Mucosa of stomach (tissue), 1 donor: Measurements from ENCODE around the gene ATG7.
"Not testable (repeated sequence)": the region's sequence is repeated elsewhere in the genome, so short reads cannot be mapped to it uniquely, and the experiment has no call there.

Source experiments
- H3K27me3 ChIP-seq: one replicate; pipeline ENCODE4 v1.7.0; 2013; ENCODE audit warnings: mild to moderate bottlenecking, low read length; ENCODE audit not compliant: control insufficient read depth, insufficient read depth
- H3K36me3 ChIP-seq: one replicate; pipeline ENCODE4 v1.7.0; 2013; ENCODE audit warnings: low read length; ENCODE audit not compliant: control insufficient read depth, insufficient read depth
- H3K4me1 ChIP-seq: one replicate; pipeline ENCODE4 v1.7.0; 2013; ENCODE audit warnings: mild to moderate bottlenecking, low read length; ENCODE audit not compliant: control insufficient read depth, insufficient read depth
- H3K4me3 ChIP-seq: one replicate; pipeline ENCODE4 v1.7.0; 2013; ENCODE audit warnings: low read length
- H3K9ac ChIP-seq: one replicate; pipeline ENCODE4 v1.7.0; 2013; ENCODE audit warnings: mild to moderate bottlenecking, low read length, moderate library complexity
- H3K9me3 ChIP-seq: one replicate; pipeline ENCODE4 v1.7.0; 2013; ENCODE audit warnings: mild to moderate bottlenecking, low read length, moderate library complexity; ENCODE audit not compliant: control insufficient read depth
- donor health status: Pancreatic carcinoma.

Gene ATG7

DNA sequence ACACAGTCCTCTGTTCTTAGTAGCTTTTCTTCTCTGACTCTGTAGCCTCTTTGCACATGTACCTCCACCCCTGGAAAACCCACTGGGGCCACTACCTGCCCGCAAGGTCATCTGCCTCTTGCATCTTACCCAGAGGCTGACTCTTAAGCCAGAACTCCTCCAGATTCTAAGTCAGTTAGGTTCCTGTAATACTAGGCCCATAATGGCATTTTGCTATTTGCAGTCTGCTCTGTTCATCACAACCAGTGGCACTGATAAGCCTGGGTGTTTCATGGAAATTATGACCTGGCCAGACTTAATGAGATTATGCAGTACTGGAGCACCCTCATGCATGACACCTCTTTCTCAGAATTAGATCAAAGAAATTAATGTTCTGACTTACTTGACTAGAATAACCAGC, 31.7 kb upstream of the ATG7 start:
- no peak overlapping the region for H3K4me3 ChIP-seq
- H3K4me1 ChIP-seq, result no peaks in the 10 kb centered on the region
- no peaks in the 10 kb centered on the region for H3K36me3 ChIP-seq
- no peaks in the 10 kb centered on the region for H3K27me3 ChIP-seq
- H3K9me3 ChIP-seq, result no peaks in the 10 kb centered on the region
- H3K9ac ChIP-seq, result no peak overlapping the region

DNA sequence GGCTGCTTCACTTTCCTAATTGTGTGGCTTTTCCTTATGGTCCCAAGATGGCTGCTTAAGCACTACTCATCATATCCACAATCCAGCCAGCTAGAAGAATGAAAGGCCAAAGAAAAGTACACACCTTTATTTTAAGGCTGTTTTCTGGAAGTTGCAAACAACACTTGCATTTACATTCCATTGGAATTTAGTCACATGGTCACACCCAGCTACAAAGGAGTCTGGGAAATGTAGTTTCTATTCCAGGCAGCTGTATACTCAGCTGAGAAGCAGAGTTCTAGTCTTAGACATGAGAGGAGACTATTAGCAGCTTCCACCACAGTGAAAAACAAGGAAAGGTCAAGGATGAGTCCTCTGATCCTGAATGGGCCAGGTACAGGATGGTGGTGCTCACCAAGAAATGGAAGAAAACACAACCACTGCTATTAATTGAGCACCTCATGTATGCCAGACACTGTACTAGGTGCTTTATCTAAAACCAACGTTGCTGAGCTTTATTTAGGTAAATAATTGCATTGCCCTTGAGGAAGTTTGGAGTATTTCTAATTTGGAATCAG, 28.0 kb upstream of the ATG7 start:
- Histone ChIP-seq H3K4me1 (peaks cover 9% of the 10 kb centered on the region), H3K4me3 (no peak overlapping the region), H3K9me3 (no peaks in the 10 kb centered on the region), H3K36me3 (no peaks in the 10 kb centered on the region), H3K27me3 (no peaks in the 10 kb centered on the region), H3K9ac (no peak overlapping the region)

DNA sequence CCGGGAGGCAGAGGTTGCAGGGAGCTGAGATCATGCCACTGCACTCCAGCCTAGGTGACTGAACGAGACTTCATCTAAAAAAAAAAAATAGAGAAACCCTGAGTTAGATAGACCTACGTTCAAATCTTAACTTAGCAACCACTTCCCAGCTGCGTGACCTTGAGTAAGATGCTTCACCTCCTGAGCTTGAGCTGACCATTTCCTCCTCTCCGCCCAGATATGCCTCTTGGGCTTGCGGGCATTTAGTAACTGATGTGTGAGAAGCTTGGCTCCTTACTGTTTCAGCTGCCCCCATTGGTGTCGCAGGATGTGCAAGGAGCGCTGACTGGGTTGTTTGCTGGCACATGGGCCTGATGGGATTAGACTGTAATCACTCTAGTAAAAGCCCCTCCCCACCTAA, 26.9 kb upstream of the ATG7 start:
- Histone ChIP-seq H3K9me3 (no peaks in the 10 kb centered on the region), H3K4me3 (no peak overlapping the region), H3K36me3 (no peaks in the 10 kb centered on the region), H3K4me1 (peaks cover 9% of the 10 kb centered on the region), H3K9ac (no peak overlapping the region), H3K27me3 (no peaks in the 10 kb centered on the region)

DNA sequence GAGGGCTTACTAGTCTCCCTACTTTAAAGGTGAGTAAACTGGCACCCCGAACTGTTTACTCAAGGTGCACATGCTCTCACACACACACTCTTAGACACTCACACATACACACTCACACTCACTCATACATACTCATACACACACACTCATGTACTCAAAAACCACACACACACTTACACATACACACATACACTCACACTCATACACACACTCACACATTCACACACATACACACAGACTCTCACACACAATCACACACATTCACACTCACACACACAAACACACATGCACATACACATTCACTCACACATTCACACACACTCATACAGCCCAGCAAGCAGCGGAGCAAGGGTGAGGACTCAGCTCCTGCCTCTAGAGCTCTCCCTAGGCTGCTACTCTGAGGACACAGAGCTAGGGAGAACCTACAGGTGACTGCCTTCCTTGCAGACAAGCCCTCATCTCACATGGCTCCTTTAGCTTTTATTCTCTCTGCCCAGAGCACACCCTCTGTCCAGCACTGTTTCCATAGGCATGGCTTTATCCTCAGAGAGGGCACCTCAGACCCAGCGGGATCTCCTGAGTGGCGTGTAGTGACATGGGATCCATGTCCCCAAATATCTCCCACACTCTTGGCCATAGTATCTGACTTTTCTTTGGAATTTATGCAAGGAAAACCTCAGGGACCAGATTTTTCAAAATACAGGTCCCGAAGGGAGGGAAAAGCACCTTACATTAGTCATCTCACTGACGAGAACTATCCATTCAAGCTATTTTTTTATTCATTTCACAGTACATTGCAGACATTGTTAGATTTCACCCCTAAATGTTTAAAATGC, 26.2 kb upstream of the ATG7 start:
- no peak overlapping the region for H3K9ac ChIP-seq
- no peaks in the 10 kb centered on the region for H3K36me3 ChIP-seq
- no peak overlapping the region for H3K4me3 ChIP-seq
- H3K4me1 ChIP-seq, result peaks cover 9% of the 10 kb centered on the region
- H3K27me3 ChIP-seq, result no peaks in the 10 kb centered on the region
- no peaks in the 10 kb centered on the region for H3K9me3 ChIP-seq

DNA sequence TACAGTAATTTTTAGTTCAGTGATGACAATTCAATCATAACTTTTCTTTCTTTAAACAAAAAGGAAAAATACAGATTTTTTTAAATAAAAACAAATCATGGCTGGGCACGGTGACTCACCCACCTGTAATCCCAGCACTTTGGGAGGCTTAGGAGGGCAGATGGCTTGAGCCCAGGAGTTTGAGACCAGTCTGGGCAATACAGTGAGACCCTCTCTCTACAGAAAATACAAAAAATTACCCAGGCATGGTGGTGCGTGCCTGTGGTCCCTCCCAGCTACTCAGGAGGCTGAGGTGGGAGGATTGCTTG, 25.6 kb upstream of the ATG7 start:
- H3K9me3 ChIP-seq, result no peaks in the 10 kb centered on the region
- no peaks in the 10 kb centered on the region for H3K36me3 ChIP-seq
- peaks cover 15% of the 10 kb centered on the region for H3K4me1 ChIP-seq
- no peak overlapping the region for H3K4me3 ChIP-seq
- no peaks in the 10 kb centered on the region for H3K27me3 ChIP-seq
- H3K9ac ChIP-seq, result no peak overlapping the region

DNA sequence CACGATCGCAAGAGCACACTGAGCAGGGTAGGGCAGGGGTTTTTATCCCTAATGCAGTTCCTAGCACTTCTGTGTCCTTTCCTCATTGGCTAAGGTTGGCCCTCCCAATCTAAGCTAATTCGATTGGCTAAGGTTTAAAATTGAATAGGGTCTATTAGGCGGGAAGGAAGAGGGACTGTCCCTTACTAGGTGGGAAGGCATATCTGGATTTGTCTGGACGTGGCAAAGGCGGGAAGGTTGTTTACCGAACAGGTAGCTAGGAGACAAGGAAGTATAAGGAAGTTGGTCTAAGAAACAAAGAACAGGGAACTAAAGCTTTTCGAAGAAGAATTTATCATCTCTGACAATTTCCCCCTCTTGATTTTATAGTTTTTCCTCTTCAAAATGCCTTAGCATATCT, 24.8 kb upstream of the ATG7 start:
- Histone ChIP-seq H3K4me3 (no peak overlapping the region), H3K9ac (no peak overlapping the region), H3K4me1 (peaks cover 22% of the 10 kb centered on the region), H3K36me3 (no peaks in the 10 kb centered on the region), H3K9me3 (no peaks in the 10 kb centered on the region), H3K27me3 (no peaks in the 10 kb centered on the region)

DNA sequence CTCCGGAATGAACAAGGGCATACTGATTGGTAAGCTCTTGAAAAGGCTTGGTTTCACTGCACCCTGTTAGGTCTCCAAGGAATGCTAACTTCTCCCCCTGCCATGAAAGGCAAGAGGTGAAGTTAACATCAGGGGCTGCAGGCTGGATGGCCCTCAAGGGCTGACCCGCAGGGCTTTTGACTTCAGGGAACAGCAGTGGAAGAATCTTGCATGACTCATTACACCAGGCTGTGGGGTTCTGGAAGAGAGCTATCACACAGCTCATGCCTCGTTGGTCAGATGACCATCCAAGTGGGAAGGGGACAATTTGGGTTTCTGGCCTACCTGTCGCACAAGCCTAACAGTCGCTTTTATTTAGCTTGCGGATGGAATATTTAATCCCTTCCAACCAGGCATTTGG, 23.6 kb upstream of the ATG7 start:
- Histone ChIP-seq H3K36me3 (no peaks in the 10 kb centered on the region), H3K27me3 (no peaks in the 10 kb centered on the region), H3K9me3 (no peaks in the 10 kb centered on the region), H3K4me3 (no peak overlapping the region), H3K4me1 (peaks cover 22% of the 10 kb centered on the region), H3K9ac (no peak overlapping the region)

DNA sequence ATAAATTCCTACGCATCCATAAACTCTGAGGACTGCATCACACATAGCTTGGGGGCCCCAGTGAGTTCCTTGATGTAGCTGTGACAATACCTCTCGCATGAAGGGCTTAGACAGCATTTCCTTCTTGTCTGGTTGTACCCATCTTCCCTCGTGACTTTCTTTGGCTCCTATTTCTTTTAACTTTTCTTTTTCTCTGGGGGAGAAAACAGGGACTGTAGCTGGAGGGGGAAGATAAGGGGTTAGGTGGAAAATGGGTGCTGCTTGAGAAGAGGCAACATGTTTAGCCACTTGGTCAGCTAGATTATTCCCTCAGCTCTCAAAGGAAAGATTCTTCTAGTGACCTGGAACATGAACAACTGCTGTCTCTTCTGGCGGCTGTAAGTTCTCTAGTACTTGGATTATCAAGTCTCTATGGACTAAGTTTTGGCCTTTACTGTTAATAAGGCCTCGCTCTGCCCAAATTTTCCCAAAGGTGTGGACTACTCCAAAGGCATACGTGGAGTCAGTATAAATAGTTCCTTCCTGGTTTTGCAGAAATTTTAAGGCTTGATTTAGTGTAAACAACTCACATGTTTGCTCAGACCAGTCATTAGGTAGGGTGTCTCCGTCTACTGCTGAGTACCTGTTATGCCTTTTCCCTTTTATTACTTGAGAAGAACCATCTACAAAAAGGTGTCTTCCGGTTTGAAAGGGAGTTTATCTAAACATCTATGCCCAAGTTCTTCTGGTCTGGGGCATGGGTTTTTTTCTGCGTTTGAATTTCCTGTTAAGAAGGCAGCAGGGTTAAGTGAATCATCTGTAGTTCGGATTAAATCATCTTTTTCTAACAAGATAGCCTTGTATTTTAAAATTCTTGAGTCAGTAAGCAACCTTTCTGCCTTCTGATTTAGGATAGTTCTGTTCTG, 21.0 kb upstream of the ATG7 start:
- no peaks in the 10 kb centered on the region for H3K36me3 ChIP-seq
- peaks cover 22% of the 10 kb centered on the region for H3K4me1 ChIP-seq
- no peak overlapping the region for H3K4me3 ChIP-seq
- H3K9me3 ChIP-seq, result no peaks in the 10 kb centered on the region
- no peaks in the 10 kb centered on the region for H3K27me3 ChIP-seq
- H3K9ac ChIP-seq, result no peak overlapping the region

DNA sequence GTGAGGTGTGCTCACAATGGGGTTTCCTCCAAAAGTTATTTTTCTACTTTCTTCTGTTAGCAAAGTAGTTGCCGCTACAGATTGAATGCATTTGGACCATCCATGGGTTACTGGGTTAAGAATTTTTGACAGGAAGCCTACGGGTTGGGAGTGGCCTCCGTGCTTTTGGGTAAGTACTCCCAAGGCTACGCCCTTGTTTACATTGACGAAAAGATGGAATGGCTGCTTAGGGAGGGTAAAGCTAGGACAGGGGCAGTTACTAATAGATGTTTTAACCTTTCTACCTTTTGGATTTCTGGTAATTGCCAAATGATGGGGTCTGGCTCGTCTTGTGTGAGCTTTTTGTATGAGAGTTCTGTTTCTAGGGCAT, 20.4 kb upstream of the ATG7 start:
- Histone ChIP-seq H3K9me3 (no peaks in the 10 kb centered on the region), H3K4me1 (peaks cover 22% of the 10 kb centered on the region), H3K4me3 (no peak overlapping the region), H3K36me3 (no peaks in the 10 kb centered on the region), H3K9ac (no peak overlapping the region), H3K27me3 (no peaks in the 10 kb centered on the region)

DNA sequence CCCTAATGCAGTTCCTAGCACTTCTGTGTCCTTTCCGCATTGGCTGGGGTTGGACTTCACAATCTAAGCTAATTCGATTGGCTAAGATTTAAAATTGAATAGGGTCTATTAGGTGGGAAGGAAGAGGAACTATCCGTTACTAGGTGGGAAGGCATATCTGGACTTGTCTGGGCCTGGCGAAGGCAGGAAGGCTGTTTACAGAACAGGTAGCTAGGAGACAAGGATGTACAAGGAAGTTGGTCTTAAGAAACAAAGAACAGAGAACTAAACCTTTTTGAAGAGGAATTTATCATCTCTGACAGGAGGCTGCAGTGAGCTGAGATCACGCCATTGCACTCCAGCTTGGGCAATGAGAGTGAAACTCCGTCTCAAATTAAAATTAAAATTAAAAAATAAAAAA, 17.3 kb upstream of the ATG7 start:
- peaks cover 13% of the 10 kb centered on the region for H3K4me1 ChIP-seq
- H3K9ac ChIP-seq, result no peak overlapping the region
- no peaks in the 10 kb centered on the region for H3K36me3 ChIP-seq
- H3K4me3 ChIP-seq, result no peak overlapping the region
- H3K9me3 ChIP-seq, result no peaks in the 10 kb centered on the region
- no peaks in the 10 kb centered on the region for H3K27me3 ChIP-seq

DNA sequence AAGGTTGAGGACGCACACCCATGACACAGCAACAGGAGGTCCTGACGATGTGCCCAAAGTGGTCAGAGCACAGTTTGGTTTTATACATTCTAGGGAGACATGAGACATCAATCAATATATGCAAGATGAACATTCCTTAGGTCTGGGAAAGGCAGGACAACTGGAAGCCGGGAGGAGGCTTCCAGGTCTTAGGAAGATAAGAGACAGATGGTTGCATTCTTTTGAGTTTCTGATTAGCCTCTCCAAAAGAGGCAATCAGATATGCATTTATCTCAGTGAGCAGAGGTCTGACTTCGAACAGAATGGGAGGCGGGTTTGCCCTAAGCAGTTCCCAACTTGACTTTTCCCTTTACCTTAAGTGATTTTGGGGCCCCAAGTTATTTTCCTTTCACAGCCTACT, 16.7 kb upstream of the ATG7 start:
- H3K9ac ChIP-seq, H3K9me3 ChIP-seq, H3K4me3 ChIP-seq, H3K36me3 ChIP-seq, H3K27me3 ChIP-seq: not testable (repeated sequence)
- H3K4me1 ChIP-seq, result peaks cover 13% of the 10 kb centered on the region

DNA sequence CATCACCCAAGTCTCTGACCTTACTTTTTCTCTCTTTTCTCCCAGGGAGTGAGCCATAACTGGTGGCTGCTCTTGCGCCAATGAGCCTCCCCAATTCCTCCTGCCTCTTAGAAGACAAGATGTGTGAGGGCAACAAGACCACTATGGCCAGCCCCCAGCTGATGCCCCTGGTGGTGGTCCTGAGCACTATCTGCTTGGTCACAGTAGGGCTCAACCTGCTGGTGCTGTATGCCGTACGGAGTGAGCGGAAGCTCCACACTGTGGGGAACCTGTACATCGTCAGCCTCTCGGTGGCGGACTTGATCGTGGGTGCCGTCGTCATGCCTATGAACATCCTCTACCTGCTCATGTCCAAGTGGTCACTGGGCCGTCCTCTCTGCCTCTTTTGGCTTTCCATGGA, 13.2 kb upstream of the ATG7 start:
- Histone ChIP-seq H3K9me3 (no peaks in the 10 kb centered on the region), H3K27me3 (no peaks in the 10 kb centered on the region), H3K36me3 (no peaks in the 10 kb centered on the region), H3K9ac (no peak overlapping the region), H3K4me1 (no peaks in the 10 kb centered on the region), H3K4me3 (no peak overlapping the region)
